Suprapubic skin (tissue), 3 donors: ENCODE results near the gene JAKMIP1.

Source experiments
- EP300 ChIP-seq: sonication (generic); formaldehyde crosslinking; IDR thresholded peaks from one replicate; pipeline ENCODE4 v1.6.1; 2017; ENCODE audit warnings: antibody characterized with exemption
- POLR2A ChIP-seq, 2 donors: fragments of 450-650 bp; IDR thresholded peaks; one replicate each; pipeline ENCODE4 v1.6.1; 2017; ENCODE audit warnings: antibody characterized with exemption in 2 of 2, mild to moderate bottlenecking in 2 of 2, moderate library complexity in 2 of 2
- TF ChIP-seq, protein P1 (sequence below), 2 donors: fragments of 200-600 bp in 1 of 2; fragments of 450-650 bp in 1 of 2; sonication (generic) in 1 of 2; IDR thresholded peaks; one replicate each; pipeline ENCODE4 v1.5.1; 2016 to 2019; ENCODE audit warnings: antibody characterized with exemption in 2 of 2, mild to moderate bottlenecking in 1 of 2, moderate library complexity in 1 of 2

DNA sequence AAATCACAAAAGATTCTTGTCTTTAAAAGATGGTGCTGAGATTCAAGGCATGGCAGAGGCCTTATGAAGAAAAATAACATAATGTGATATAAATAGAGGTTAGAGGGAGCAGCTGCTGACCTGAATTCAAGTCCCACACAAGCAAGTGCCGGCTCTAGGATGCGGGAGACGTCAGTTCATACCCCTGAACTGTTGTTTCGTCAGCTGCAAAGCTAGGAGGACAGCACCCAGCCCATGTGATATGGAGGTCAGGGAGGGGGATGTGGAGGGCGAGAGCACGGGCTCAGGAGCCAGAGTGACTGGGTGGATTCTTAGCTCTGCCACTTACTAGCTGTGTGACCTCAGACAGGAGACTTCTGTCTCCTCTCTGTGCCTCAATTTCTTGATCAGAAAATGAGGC lies 77.9 kb downstream of the JAKMIP1 start:
- TF ChIP-seq, protein P1, sequence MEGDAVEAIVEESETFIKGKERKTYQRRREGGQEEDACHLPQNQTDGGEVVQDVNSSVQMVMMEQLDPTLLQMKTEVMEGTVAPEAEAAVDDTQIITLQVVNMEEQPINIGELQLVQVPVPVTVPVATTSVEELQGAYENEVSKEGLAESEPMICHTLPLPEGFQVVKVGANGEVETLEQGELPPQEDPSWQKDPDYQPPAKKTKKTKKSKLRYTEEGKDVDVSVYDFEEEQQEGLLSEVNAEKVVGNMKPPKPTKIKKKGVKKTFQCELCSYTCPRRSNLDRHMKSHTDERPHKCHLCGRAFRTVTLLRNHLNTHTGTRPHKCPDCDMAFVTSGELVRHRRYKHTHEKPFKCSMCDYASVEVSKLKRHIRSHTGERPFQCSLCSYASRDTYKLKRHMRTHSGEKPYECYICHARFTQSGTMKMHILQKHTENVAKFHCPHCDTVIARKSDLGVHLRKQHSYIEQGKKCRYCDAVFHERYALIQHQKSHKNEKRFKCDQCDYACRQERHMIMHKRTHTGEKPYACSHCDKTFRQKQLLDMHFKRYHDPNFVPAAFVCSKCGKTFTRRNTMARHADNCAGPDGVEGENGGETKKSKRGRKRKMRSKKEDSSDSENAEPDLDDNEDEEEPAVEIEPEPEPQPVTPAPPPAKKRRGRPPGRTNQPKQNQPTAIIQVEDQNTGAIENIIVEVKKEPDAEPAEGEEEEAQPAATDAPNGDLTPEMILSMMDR (IDR thresholded peaks at IDR 0.05) = no peak
- TF ChIP-seq POLR2A (IDR thresholded peaks at IDR 0.05) = no peak
- TF ChIP-seq EP300 = no peak
